ENCODE data around the gene CENPL. TPM values are rescaled to one million over a fixed set of nuclear protein-coding genes. Genes with fewer than 3 reads are reported as not detected.

The CENPL gene
- total RNA-seq, 2 experiments from 2014 or later = 30.7 to 34.2 TPM

Other genes starting within 250 kb of the CENPL start
- gene SLC9C2, start 221.8 kb downstream of the CENPL start, total RNA-seq = not detected
- gene TEX50, start 189.5 kb downstream of the CENPL start, total RNA-seq = not detected
- gene ANKRD45, start 155.0 kb downstream of the CENPL start, total RNA-seq = under 1 TPM in 1 of 2 experiments, not detected in 1; 0.14 TPM
- 10 to 100 TPM; 12.1 to 12.9 TPM for gene KLHL20, start 109.9 kb downstream of the CENPL start, total RNA-seq
- gene DARS2, start 210 bp downstream of the CENPL start, total RNA-seq = 10 to 100 TPM; 47.0 to 48.1 TPM
- 1,000 to 10,000 TPM; 1,009 to 1,039 TPM for gene GAS5, start 43.1 kb upstream of the CENPL start, total RNA-seq
- 1 to 10 TPM; 7.3 to 8.0 TPM for gene ZBTB37, start 43.5 kb upstream of the CENPL start, total RNA-seq
- gene SERPINC1, start 92.4 kb upstream of the CENPL start, total RNA-seq = not detected
- 10 to 100 TPM; 30.4 to 34.3 TPM for gene RC3H1, start 197.5 kb upstream of the CENPL start, total RNA-seq